ENCODE measurements around the gene LTBP4.

Gene LTBP4

GRCh38 chr19:40594657-40595091 lies 6.5 kb upstream of the LTBP4 start:
- Histone ChIP-seq H3K27ac (ENCODE audit: low read depth, low read length) (no peak overlapping the region), H3K36me3 (ENCODE audit: control insufficient read depth, low read length) (no peaks in the 10 kb centered on the region), H3K4me3 (ENCODE audit: low read length) (no peak overlapping the region), H3K9me2 (replicated peaks; ENCODE audit: control insufficient read depth, low read length) (no peaks in the 10 kb centered on the region), H3K27me3 (ENCODE audit: control insufficient read depth, low read length) (peaks cover 24% of the 10 kb centered on the region), H3K9me3 (ENCODE audit: control insufficient read depth, insufficient read depth, low read length) (no peaks in the 10 kb centered on the region), H3F3A (ENCODE audit: control insufficient read depth, insufficient read depth) (peaks cover 6% of the 10 kb centered on the region), H3K79me2 (ENCODE audit: control insufficient read depth, low read length) (no peaks in the 10 kb centered on the region), H3K4me1 (ENCODE audit: control insufficient read depth, low read length) (peaks cover 36% of the 10 kb centered on the region), H3K4me2 (ENCODE audit: low read length) (peak overlapping the region; percentile 25), H4K20me1 (ENCODE audit: control insufficient read depth, insufficient read depth, low read depth, low read length) (0 out of 2 replicates have a peak, but pooled peaks cover 2% of the 10 kb centered on the region)
- TF ChIP-seq EZH2phosphoT487 (IDR thresholded peaks at IDR 0.05; ENCODE audit: borderline replicate concordance, low read length) = no peak
- no peak for TF ChIP-seq CTCF (IDR thresholded peaks at IDR 0.05; ENCODE audit: low read depth, low read length, poor library complexity, severe bottlenecking)

- H3K9me3 ChIP-seq (ENCODE audit: control insufficient read depth, insufficient read depth, low read length) = no peaks in the 10 kb centered on the region
- peaks cover 7% of the 10 kb centered on the region for H3F3A ChIP-seq (ENCODE audit: control insufficient read depth, insufficient read depth)
- H3K4me2 ChIP-seq (ENCODE audit: low read length) = no peak overlapping the region
- H3K27me3 ChIP-seq (ENCODE audit: control insufficient read depth, low read length) = peaks cover 43% of the 10 kb centered on the region
- no peaks in the 10 kb centered on the region for H3K9me2 ChIP-seq (replicated peaks; ENCODE audit: control insufficient read depth, low read length)
- H3K36me3 ChIP-seq (ENCODE audit: control insufficient read depth, low read length) = no peaks in the 10 kb centered on the region
- H3K27ac ChIP-seq (ENCODE audit: low read depth, low read length) = no peak overlapping the region
- H3K79me2 ChIP-seq (ENCODE audit: control insufficient read depth, low read length) = no peaks in the 10 kb centered on the region
- H4K20me1 ChIP-seq (ENCODE audit: control insufficient read depth, insufficient read depth, low read depth, low read length) = peaks cover 2% of the 10 kb centered on the region; the same call in 1 of the 2 replicates
- TF ChIP-seq EZH2phosphoT487 (IDR thresholded peaks at IDR 0.05; ENCODE audit: borderline replicate concordance, low read length) (no peak), CTCF (IDR thresholded peaks at IDR 0.05; ENCODE audit: low read depth, low read length, poor library complexity, severe bottlenecking) (no peak)
- H3K4me1 ChIP-seq (ENCODE audit: control insufficient read depth, low read length) = peaks cover 54% of the 10 kb centered on the region
- H3K4me3 ChIP-seq (ENCODE audit: low read length) = no peak overlapping the region
Observed at GRCh38 chr19:40596608-40597328, 4.4 kb upstream of the LTBP4 start.

- peaks cover 45% of the 10 kb centered on the region for H3K27me3 ChIP-seq (ENCODE audit: control insufficient read depth, low read length)
- peaks cover 2% of the 10 kb centered on the region; the same call in 1 of the 2 replicates for H4K20me1 ChIP-seq (ENCODE audit: control insufficient read depth, insufficient read depth, low read depth, low read length)
- H3K36me3 ChIP-seq (ENCODE audit: control insufficient read depth, low read length) = no peaks in the 10 kb centered on the region
- no peaks in the 10 kb centered on the region for H3K79me2 ChIP-seq (ENCODE audit: control insufficient read depth, low read length)
- H3K27ac ChIP-seq (ENCODE audit: low read depth, low read length) = no peak overlapping the region
- H3K4me1 ChIP-seq (ENCODE audit: control insufficient read depth, low read length) = peaks cover 58% of the 10 kb centered on the region
- H3F3A ChIP-seq (ENCODE audit: control insufficient read depth, insufficient read depth) = peaks cover 7% of the 10 kb centered on the region
- no peaks in the 10 kb centered on the region for H3K9me2 ChIP-seq (replicated peaks; ENCODE audit: control insufficient read depth, low read length)
- H3K4me2 ChIP-seq (ENCODE audit: low read length) = peak overlapping the region; percentile 38
- H3K9me3 ChIP-seq (ENCODE audit: control insufficient read depth, insufficient read depth, low read length) = no peaks in the 10 kb centered on the region
- H3K4me3 ChIP-seq (ENCODE audit: low read length) = no peak overlapping the region
- no peak for TF ChIP-seq CTCF (IDR thresholded peaks at IDR 0.05; ENCODE audit: low read depth, low read length, poor library complexity, severe bottlenecking)
- 0 out of 2 replicates have a peak, but pooled peaks have one; percentile 44 for TF ChIP-seq EZH2phosphoT487 (IDR thresholded peaks at IDR 0.05; ENCODE audit: borderline replicate concordance, low read length)
Observed at GRCh38 chr19:40597329-40597838, 3.8 kb upstream of the LTBP4 start.
